Measurements from ENCODE around the gene SETD5. TPM values are rescaled to one million over a fixed set of nuclear protein-coding genes. Genes with fewer than 3 reads are reported as not detected.

SETD5 gene
- total and polyA plus RNA-seq, 2 of the 4 experiments (the other 2 are of a cell fraction): 42.7 to 62.9 TPM

DNA sequence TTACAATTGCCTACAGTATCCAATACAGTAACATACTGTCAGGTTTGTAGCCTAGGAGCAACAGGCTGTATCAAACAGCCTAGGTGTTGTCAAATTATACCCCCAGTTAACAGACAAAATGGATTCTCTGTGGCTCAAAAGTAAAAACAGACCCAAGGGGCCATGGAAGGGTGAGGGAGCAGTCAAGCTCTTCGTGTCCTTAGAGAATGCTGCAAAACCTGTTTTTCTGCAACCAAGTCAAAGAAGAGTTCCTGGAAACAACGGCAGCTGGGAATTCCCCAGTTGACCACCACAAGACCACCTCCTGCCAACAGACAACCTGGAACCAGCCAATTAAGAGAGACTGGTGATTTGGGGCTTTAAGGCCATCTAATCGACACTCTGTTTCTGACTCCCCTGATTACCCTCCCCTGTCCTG, 45.7 kb upstream of the SETD5 start:
- Histone ChIP-seq H3K79me1 (ENCODE audit: low read depth in 1 of 2, low read length in 2 of 2) (peaks cover 3 to 9% of the 10 kb centered on the region in 2 experiments; a peak in 3 of 4 replicates), H2BK20ac (ENCODE audit: low read depth, low read length) (no peak overlapping the region), H4K5ac (ENCODE audit: low read depth, low read length) (no peak overlapping the region), H3K56ac (ENCODE audit: extremely low read depth, insufficient read depth, low read length) (no peak overlapping the region), H4K20me1 (ENCODE audit: insufficient read depth, low read length) (0 out of 2 replicates have a peak, but pooled peaks cover 4% of the 10 kb centered on the region), H2BK15ac (ENCODE audit: low read depth, low read length) (no peak overlapping the region), H2BK5ac (ENCODE audit: low read depth, low read length, poor library complexity, severe bottlenecking) (no peak overlapping the region), H3K9ac (ENCODE audit: low read depth, low read length) (no peak overlapping the region), H3K4me3 (ENCODE audit: insufficient read depth, low read depth, low read length) (no peak overlapping the region), H3K18ac (ENCODE audit: low read depth, low read length) (no peak overlapping the region), H3K27me3 (ENCODE audit: control insufficient read depth, insufficient read depth, low read length) (no peaks in the 10 kb centered on the region), H2AK9ac (replicated peaks; ENCODE audit: low read depth, low read length, poor library complexity) (no peak overlapping the region), H4K8ac (ENCODE audit: low read depth in 2 of 2, low read length in 2 of 2) (no peak overlapping the region), H3K9me3 (ENCODE audit: control insufficient read depth, insufficient read depth, low read length) (no peaks in the 10 kb centered on the region), H3K4ac (ENCODE audit: low read depth, low read length) (no peak overlapping the region), H3K23ac (ENCODE audit: low read depth, low read length) (no peak overlapping the region), H3K4me2 (ENCODE audit: low read depth, low read length) (no peak overlapping the region), H3K36me3 (ENCODE audit: control insufficient read depth, insufficient read depth, low read length) (no peaks in the 10 kb centered on the region), H3K4me1 (ENCODE audit: control insufficient read depth, insufficient read depth, low read length) (peaks cover 16% of the 10 kb centered on the region), H3K14ac (replicated peaks; ENCODE audit: low read depth, low read length) (no peak overlapping the region), H2BK120ac (ENCODE audit: low read depth, low read length) (no peak overlapping the region), H2AFZ (replicated peaks; ENCODE audit: low read length, poor library complexity) (no peak overlapping the region), H4K91ac (ENCODE audit: insufficient read depth, low read depth, low read length) (no peak overlapping the region), H3K27ac (ENCODE audit: insufficient read depth, low read length) (no peak overlapping the region), H3K9me1 (ENCODE audit: insufficient read depth, low read length) (peaks cover 10% of the 10 kb centered on the region), H2AK5ac (ENCODE audit: low read depth, low read length) (no peak overlapping the region)
- ChIA-PET CTCF (interaction anchor here (0.6 kb wide), 1 partner anchor 492 kb away, joined by 3 read pairs; no protein-coding TSS in a partner anchor), POLR2A (ENCODE audit: unreplicated experiment) (interaction anchor here (0.6 kb wide), 1 partner anchor 43 kb away, joined by 7 read pairs; no protein-coding TSS in a partner anchor)
- intact Hi-C loops (cut with micrococcal nuclease) (loop anchor here (2.0 to 5.0 kb wide), 4 partner anchors 71 to 379 kb away; partner anchors contain the start of gene MTMR14), in situ Hi-C loops (cut with MboI; ENCODE audit: low sequenced_read_pairs) (loop anchor here (25.0 kb wide), 1 partner anchor 311 kb away; no protein-coding TSS in a partner anchor), dilution Hi-C loops (cut with HindIII; ENCODE audit: low sequenced_read_pairs, unreplicated experiment) (no loop called here)
- DNase-seq (no peak), ATAC-seq (ENCODE audit: low read depth) (no peak)
- 60% methylated on average over 1 of the region's 3 CpGs; no CpG with 5 or more reads in 1 of the 2 experiments for WGBS, 2 experiments (ENCODE audit: extremely low coverage in 2 of 2, insufficient read length in 1 of 2)
- TF ChIP-seq SMC3 (IDR thresholded peaks at IDR 0.05; ENCODE audit: low read depth, low read length) (no peak), MXI1 (IDR thresholded peaks at IDR 0.05; ENCODE audit: borderline replicate concordance, low read depth, low read length) (no peak)
- BruUV-seq (replicated peaks): no TSS peak

Measured in IMR-90 (cell line).